Activated CD4-positive, alpha-beta T cell treated with anti-CD3 and anti-CD28 coated beads, Interleukin-2, Interleukin-6, amounts not matched to agents 100 ng/mL and 50 ng/mL, durations not matched to agents 16 hours and 8 hours (primary cell): ENCODE data around the gene FAM237B.
"Not testable (repeated sequence)": the region's sequence is repeated elsewhere in the genome, so short reads cannot be mapped to it uniquely, and the experiment has no call there.

ENCODE experiments used
- DNase-seq: peaks from one replicate; pipeline ENCODE4 v3.0.0-alpha.2; 2020

The FAM237B gene

GRCh38 chr7:90320801-90321494, at the start of gene FAM237B:
TSS of gene FAM237B (minus strand) at chr7:90321304. CDS start at chr7:90319748, 1,556 bp downstream.
- DNase-seq = no peak

DNA sequence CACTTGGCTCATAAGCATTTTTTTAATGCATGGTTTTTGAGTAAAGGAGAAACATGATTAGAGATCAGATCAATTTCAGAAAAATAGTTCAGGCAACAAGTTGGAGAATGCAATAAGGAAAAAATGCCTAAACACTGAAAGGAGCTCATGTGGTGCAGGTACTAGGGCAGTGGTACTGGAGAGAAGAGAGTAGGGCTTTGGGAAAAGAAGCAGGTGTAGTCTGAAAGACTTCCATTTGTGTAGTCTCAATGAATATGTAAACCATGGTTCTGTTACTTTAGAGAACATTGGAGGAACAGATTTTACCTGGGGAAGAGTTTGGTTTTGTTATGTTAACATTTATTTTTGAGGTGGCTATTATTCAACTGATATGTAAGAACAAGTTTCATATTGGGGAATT, 30.9 kb upstream of the FAM237B start:
- DNase-seq = no peak

DNA sequence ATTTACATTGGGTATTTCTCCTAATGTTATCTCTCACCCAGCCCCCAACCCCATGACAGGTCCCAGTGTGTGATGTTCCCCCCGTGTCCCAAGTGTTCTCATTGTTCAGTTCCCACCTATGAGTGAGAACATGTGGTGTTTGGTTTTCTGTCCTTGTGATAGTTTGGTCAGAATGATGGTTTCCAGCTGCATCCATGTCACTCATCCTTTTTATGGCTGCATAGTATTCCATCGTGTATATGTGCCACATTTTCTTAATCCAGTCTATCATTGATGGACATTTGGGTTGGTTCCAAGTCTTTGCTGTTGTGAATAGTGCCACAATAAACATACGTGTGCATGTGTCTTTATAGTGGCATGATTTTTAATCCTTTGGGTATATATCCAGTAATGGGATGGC, 28.9 kb upstream of the FAM237B start:
- DNase-seq = not testable (repeated sequence)

GRCh38 chr7:90349305-90349704, 28.2 kb upstream of the FAM237B start:
- DNase-seq = no peak

GRCh38 chr7:90347759-90348158, 26.7 kb upstream of the FAM237B start:
- DNase-seq = no peak

DNA sequence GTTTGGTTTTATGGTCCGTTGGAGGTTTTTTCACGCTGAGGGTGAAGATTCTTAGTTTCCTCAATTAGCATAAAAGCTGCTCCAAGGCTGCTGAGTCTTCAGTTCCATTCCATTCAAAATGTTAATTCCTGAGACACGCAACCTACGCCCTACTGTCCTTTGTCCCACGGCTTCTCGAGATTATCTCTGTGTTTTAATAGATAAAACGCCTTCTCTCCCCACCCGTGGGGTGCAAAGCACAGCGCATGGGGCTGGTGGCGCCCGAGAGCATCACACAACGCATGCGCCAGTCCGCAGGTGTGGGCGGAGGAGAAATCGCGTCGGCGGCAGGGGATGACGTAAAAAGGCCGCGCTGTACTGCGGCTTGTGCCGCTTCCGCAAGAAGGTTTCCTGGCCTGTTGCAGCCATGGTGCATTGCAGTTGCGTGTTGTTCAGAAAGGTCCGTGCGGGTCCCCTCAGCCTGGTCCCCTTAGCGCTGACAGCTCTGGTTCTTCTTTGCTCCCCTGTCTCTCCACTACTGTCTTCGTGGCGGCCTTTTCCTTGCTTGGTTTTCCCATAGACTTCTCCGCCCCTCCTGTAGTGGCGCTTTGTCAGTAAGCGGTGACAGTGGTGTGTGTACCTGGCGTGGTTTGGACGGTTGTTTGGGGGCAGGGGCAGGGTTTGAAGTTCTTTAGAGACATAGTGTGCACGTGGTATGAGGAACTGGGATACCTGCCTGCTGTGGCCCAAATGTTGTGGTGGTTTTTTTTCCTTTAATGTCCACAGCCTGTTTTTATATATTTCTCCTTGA, 25.4 kb upstream of the FAM237B start, which contains the start of gene GTPBP10:
TSS of gene GTPBP10 (plus strand) at position 381 of the 790 bp plus-strand sequence. CDS start at position 407, 26 bp downstream.
- DNase-seq = peak; percentile 94

GRCh38 chr7:90345595-90346335, 24.7 kb upstream of the FAM237B start:
- DNase-seq = peak; percentile 1

GRCh38 chr7:90345016-90345415, 23.9 kb upstream of the FAM237B start:
- no peak for DNase-seq

GRCh38 chr7:90337106-90337505, 16.0 kb upstream of the FAM237B start:
- DNase-seq = no peak

GRCh38 chr7:90334926-90335325, 13.8 kb upstream of the FAM237B start:
- not testable (repeated sequence) for DNase-seq

- DNase-seq = no peak
Measured at GRCh38 chr7:90334193-90334843, 13.2 kb upstream of the FAM237B start.

DNA sequence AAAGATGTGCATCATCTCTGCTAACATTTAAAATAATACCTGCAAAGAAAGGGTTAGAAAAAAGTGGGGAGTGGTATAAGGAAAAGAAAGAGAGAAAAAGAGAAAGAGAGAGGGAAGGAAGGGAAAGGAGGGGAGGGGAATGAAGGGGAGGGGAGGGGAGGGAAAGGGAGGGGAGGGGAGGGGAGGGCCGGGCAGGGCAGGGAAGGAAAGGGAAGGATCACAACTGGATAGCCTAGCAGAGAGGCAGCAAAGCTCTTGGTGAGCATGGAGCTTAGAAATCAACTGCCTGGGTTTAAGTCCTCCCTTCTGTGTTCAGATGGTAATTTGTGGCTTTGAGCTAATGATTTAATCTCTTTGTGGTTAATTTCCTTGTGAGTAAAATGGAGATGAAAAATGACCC, 5.4 kb upstream of the FAM237B start:
- no peak for DNase-seq

- DNase-seq = no peak
Measured at GRCh38 chr7:90322837-90323236, 1.7 kb upstream of the FAM237B start.

DNA sequence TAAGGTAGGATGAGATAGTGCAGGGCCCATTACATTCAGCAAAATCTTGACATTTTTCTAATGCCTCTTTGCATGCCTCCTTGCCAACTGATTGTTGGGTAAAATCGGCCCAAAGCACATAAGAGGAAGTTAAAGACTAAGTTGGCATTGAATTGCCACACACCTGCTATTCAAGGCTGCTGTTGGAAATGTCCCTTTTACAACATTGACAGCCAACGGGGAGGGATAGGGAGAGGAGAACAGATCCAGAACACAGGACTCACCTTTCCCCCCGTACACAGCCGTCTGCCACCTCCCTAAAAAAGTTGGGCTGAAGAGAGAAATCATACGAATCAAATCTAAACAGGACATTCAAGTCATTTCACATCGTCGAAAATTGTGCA, 695 bp downstream of the FAM237B start:
- no peak for DNase-seq

DNA sequence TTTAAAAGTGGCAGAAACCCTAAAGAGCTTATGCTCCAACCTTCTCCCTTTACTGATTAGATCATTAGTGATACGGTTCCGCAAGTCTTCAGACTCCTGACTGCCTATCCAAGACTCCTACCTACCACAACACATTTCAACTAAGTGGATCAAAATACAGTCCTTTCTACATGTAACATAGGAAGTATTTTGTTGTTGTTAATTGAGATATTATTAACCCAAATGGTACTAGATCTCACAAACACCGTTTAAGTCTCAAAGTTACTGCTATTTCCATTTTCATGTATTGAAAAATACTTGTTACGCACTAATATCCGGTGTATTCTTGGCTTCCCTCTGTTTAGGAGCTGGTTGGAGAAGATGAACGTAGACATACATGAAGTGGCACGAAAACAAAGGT, 1.1 kb downstream of the FAM237B start:
- no peak for DNase-seq

DNA sequence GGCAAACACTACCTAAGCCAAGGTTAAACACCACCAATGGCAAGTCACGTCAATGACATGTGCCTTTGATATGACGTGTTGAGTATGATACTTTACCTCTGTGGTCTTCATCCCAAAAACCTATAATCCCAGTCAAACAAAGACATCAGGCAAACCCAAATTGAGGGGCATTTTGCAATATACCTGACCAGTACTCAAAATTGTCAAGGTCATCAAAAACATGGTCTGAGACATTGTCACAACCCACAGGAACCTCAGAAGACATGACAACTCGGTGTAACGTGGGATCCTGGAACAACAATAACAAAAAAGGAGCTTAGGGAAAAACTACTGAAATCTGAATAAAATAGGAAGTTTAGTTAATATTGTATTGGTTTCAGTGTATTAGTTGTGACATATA, 7.2 kb downstream of the FAM237B start:
- no peak for DNase-seq

DNA sequence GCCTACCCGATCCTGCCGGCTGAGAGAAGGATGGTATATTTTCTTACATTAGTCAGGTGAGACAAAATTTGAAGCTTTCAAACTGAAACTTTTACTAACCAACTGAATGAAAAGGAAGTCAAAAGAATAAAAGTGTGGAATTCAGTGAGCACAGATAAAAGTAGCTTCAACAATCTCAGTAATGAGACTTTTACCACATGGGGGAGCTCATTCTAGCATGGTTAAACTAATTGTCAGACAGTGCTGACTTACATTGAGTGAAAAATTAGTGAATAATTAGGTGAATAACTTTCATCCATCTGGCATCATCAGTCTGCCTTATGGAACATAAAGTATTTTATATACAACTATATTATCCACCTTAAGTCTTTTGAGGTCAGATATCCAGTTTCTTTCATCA, 8.4 kb downstream of the FAM237B start:
- DNase-seq = no peak

DNA sequence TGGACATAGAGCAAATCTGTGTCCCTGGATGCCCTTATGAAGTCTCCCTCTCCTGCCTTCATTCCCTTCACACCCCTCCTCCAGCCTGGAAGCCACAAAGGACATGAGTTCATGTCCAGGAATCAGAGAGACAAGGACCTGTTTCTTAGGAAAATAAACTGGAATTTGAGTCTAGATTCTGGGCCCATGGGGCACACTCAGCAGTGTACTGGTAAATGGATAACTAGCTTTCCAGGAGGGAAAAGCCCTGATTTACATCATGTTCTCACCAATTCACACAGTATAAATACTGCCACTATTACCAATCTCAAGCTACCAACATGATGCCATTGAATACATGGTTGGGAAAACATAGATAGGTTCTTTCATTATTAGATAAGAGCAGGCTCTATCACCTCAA, 9.9 kb downstream of the FAM237B start:
- DNase-seq = no peak

- DNase-seq = no peak
Measured at GRCh38 chr7:90309872-90310271, 11.2 kb downstream of the FAM237B start.

DNA sequence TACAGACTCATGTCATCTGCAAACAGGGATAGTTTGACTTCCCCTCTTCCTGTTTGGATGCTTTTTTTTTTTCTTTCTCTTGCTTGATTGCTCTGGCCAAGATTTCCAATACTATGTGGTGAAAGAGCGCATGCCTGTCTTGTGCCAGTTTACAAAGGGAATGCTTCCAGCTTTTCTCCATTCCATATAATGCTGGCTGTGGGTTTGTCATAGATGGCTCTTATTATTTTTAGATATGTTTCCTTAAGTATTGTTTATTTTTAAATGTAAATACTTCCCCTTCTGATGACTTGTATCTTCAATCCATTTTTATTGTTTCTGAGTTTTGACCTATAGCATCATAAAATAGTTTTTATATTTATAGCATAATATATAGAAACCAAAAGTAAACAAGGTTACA, 17.9 kb downstream of the FAM237B start:
- DNase-seq = no peak

- DNase-seq = peak; percentile 29
Measured at GRCh38 chr7:90298145-90299038, 22.7 kb downstream of the FAM237B start.
